NOMO-1 (cell line): ENCODE results near the gene AFF3.
"Not testable (repeated sequence)": the region's sequence is repeated elsewhere in the genome, so short reads cannot be mapped to it uniquely, and the experiment has no call there.

Experiments used
- DNase-seq, 2 experiments: peaks; one replicate each; lab custom pipeline; 2025; ENCODE audit not compliant: unreplicated experiment in 2 of 2; lab: John Stamatoyannopoulos, UW

AFF3 gene

GRCh38 chr2:99695130-99695943 is 447.1 kb downstream of the AFF3 start:
- no peak for DNase-seq

- DNase-seq, result no peak
Observed at GRCh38 chr2:99694331-99694730, 448.1 kb downstream of the AFF3 start.

GRCh38 chr2:99692785-99693184 is 449.6 kb downstream of the AFF3 start:
- DNase-seq, result no peak

GRCh38 chr2:99691926-99692325 is 450.5 kb downstream of the AFF3 start:
- no peak for DNase-seq

GRCh38 chr2:99689145-99689742 is 453.1 kb downstream of the AFF3 start:
- DNase-seq, result no peak

GRCh38 chr2:99688699-99689098 is 453.7 kb downstream of the AFF3 start:
- DNase-seq, result no peak

GRCh38 chr2:99682275-99683060 is 459.9 kb downstream of the AFF3 start:
- DNase-seq, result no peak

GRCh38 chr2:99680946-99681345 is 461.4 kb downstream of the AFF3 start:
- no peak for DNase-seq

GRCh38 chr2:99679518-99679917 is 462.9 kb downstream of the AFF3 start:
- DNase-seq, result peak in 1 of 2 experiments; percentile 10

GRCh38 chr2:99678625-99679024 is 463.8 kb downstream of the AFF3 start:
- no peak for DNase-seq

GRCh38 chr2:99677814-99678213 is 464.6 kb downstream of the AFF3 start:
- no peak for DNase-seq

- no peak for DNase-seq
Observed at GRCh38 chr2:99675130-99675661, 467.2 kb downstream of the AFF3 start.

- no peak for DNase-seq
Observed at GRCh38 chr2:99674090-99674489, 468.3 kb downstream of the AFF3 start.

- DNase-seq, result no peak
Observed at GRCh38 chr2:99672766-99673350, 469.5 kb downstream of the AFF3 start.

- DNase-seq, result no peak
Observed at GRCh38 chr2:99670768-99671734, 471.3 kb downstream of the AFF3 start.

- DNase-seq, result no peak
Observed at GRCh38 chr2:99666256-99666655, 476.1 kb downstream of the AFF3 start.

GRCh38 chr2:99663641-99664040 is 478.7 kb downstream of the AFF3 start:
- DNase-seq, result no peak

- no peak for DNase-seq
Observed at GRCh38 chr2:99662761-99663341, 479.5 kb downstream of the AFF3 start.

- not testable (repeated sequence) for DNase-seq
Observed at GRCh38 chr2:99661761-99662160, 480.6 kb downstream of the AFF3 start.
